Subcutaneous preadipocyte (primary cell): ENCODE data around the gene SUSD1. TPM values are rescaled to one million over a fixed set of nuclear protein-coding genes. Genes with fewer than 3 reads are reported as not detected.

Experiments
- small RNA-seq: library from RNA; depleted of rRNA; stranded (forward); fragments of <200 nt; gene quantifications from one replicate; pipeline ENCODE3, GENCODE V24; 2012
- total RNA-seq: library from RNA; depleted of rRNA; stranded (reverse); fragments of >200 nt; gene quantifications from 2 replicates; pipeline ENCODE4 v1.2.3, GENCODE V29; 2012

Gene SUSD1
- 6.3 and 7.7 TPM in 2 replicates for total RNA-seq

DNA sequence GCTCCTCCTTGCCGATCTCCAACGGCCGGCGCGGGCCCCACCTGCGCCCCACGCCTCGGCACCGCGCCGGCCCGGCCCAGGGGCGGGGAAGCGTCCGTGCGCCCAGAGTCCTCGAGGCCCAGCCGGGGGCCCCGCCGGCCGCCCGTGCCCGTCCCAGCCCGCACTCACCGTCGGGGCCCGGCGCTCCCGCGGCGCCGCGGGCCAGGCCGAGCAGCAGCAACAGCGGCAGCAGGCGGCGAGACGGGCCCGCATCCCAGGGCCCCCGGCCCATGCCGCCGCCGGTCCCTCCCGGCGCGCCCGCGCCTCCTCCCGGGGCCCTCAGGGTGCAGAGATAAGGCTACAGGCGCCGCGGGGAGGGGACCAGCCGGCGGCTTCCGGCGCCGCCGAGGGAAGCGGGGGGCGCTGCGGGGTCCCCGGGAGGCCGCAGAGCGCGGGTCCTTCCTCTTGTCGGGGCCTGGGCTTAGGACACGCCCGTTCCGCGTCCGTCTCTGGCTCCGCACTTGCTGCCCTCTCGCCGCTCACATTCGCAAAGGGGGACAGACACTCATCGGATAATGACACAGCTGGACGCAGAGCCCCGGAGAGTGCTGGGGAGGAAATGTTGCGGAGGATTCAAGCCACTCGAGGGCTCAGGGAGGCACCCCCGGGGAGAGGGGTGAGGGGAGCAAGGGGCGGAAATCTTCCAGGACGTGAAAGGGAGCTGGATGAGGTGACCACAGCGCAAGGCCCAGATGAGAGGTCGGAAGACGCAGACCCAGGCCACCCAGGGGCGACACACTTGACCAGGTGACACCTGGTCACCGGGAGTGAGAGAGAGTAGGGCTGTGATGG is at the start of gene SUSD1:
Gene SUSD1, minus strand, starts transcription at position 333 of the 831 bp plus-strand sequence. Its CDS starts 62 bp downstream, at position 271.

Small RNAs within 50 kb of the gene (small RNA-seq; reads per million reads assigned to genes)
- gene RF00019 (not detected), gene RNU6-710P (not detected), gene RNU6-855P (0.16 reads per million)

Other genes starting within 250 kb of the SUSD1 start
- 18.4 and 28.3 TPM in 2 replicates for gene PTBP3, start 158.3 kb upstream of the SUSD1 start, total RNA-seq
- gene HSDL2, start 204.8 kb upstream of the SUSD1 start, total RNA-seq, result 58.1 TPM in 2 replicates